Subcutaneous adipose tissue (tissue), 4 donors: ENCODE results near the gene SLC24A3. TPM values are rescaled to one million over a fixed set of nuclear protein-coding genes. Genes with fewer than 3 reads are reported as not detected.

Experiments
- CTCF ChIP-seq: fragments of 450-650 bp; IDR thresholded peaks from one replicate; pipeline ENCODE4 v1.5.1; 2016; ENCODE audit warnings: low read depth, mild to moderate bottlenecking, control low read depth, antibody characterized with exemption, moderate library complexity
- total RNA-seq, 4 donors: library from RNA; depleted of rRNA; stranded (reverse); fragments of >200 nt; gene quantifications; one replicate each; pipeline ENCODE4 v1.1.0, GENCODE V29; 2016

The SLC24A3 gene
- total RNA-seq, 4 donors from 2014 or later, result 4.6 to 12.2 (median 9.1) TPM

- no peak for TF ChIP-seq CTCF
Observed at GRCh38 chr20:19659448-19659847, 447.0 kb downstream of the SLC24A3 start.

- TF ChIP-seq CTCF, result no peak
Observed at GRCh38 chr20:19660808-19661378, 448.5 kb downstream of the SLC24A3 start.

- TF ChIP-seq CTCF, result no peak
Observed at GRCh38 chr20:19661717-19662636, 449.5 kb downstream of the SLC24A3 start.

DNA sequence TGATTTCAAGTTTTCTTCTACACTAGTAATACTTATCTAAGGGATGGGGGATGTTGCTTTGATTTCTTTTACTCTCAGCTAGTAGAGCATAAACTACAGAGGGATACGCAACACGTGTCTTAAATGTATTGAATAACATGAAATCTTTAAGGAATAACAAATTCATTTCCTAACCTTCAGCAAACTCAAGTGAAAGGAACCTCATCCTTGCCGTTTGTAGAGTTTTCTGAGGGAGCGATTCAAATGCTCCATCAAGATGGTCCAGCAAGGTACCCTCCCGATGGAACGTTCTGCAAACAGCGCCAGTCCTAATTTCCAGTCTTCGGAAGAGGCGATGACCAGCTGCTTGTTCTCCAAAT is 450.2 kb downstream of the SLC24A3 start:
- TF ChIP-seq CTCF, result no peak

DNA sequence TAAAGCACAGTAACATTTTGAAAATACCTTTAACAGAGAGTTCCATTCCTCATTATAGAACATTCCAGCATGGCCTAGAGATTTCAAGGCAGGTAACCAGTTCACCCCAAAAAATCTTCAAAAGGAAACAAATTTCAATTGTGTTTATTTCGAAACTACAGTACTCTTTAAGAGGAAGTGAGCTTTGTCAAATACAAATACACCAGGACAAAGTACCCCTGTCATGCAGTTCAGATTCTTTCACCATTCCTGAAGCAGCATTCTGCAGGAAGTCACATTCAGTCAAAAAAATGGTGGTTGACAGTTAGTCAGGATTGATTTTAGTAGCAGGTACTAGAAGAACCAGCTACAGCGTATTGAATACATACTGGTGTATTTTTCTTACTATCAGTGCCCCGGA is 456.0 kb downstream of the SLC24A3 start:
- TF ChIP-seq CTCF, result no peak

- TF ChIP-seq CTCF, result no peak
Observed at GRCh38 chr20:19670829-19671228, 458.4 kb downstream of the SLC24A3 start.

DNA sequence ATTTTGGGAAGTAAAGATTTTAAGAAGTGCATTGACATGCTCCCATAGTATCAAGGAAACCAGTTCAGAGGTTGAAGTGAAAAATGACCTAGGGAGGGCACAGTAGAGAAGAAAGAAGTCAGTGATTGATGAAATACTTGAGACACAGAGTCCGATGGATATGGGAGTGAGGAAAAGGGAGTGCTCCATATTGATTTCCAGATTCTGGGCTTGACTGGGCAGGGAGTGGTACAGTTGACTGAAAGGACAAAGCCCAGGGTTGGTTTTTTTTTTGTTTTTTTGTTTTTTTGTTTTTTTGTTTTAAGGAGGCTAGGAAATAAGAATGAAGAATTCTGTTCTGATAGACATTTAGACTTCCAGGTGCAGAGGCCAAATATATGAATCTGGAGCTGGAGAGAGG is 458.9 kb downstream of the SLC24A3 start:
- TF ChIP-seq CTCF, result no peak
